NK-92 (cell line): ENCODE results near the gene SKP2.
"Not testable (repeated sequence)": the region's sequence is repeated elsewhere in the genome, so short reads cannot be mapped to it uniquely, and the experiment has no call there.

Experiments used
- DNase-seq: peaks from one replicate; lab custom pipeline; 2025; ENCODE audit not compliant: unreplicated experiment; lab: John Stamatoyannopoulos, UW

The SKP2 gene

DNA sequence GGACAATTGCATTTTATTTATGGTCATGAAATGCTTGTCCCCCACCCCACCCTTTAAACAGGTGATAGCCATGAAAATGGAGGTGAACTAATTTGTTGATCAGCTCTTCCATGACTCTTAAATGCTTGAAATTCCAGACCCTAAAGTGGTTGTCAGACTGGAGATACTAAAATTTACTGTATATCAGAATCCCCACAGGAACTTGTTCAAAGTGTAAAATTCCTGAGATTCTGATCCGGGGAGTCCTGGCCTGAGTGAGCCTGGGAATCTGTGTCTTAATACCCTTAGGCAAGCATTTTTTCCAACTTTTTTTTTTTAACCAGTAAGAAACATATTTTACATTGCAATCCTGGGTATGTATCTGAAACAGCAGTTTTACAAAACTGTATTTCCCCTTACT, 4.7 kb downstream of the SKP2 start:
- DNase-seq: no peak

DNA sequence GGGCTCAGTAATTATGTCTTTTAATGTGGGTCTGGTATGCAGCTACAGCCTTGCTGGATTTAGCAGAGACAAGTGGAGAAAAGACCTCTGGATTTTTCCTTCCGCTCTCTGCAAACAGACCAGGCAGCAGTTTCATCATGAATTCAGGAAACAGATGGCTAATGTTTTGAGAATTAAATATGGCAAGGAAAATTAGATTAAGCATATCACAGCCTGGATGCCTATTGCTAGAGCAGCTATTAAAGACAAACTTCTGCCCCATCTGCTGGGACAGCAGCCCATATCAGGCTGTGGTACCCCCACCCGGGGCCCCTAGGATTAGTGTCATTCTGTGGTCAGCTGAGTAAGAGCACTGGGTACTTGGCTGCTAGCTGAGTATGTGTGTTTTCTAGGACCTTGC, 6.2 kb downstream of the SKP2 start:
- DNase-seq: no peak

DNA sequence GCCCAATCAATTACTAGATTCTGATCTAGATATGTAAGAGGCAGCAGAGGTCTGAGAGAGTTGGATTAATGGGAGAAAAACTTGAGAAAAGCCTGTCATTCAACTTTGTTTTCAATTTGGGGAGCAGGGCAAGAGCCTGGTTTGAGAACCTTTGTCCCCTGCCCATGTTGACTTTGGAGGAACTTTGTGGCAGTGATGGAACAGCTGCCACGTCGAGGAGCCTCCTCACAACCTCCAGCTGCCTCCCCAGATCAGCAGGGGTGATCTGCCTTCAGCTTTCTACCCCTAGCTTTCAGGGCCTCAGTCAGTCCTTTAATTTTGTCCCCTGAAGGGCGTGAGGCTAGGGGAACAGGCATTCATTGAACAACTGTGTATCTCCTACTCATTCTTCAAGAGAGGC, 8.7 kb downstream of the SKP2 start:
- no peak for DNase-seq

DNA sequence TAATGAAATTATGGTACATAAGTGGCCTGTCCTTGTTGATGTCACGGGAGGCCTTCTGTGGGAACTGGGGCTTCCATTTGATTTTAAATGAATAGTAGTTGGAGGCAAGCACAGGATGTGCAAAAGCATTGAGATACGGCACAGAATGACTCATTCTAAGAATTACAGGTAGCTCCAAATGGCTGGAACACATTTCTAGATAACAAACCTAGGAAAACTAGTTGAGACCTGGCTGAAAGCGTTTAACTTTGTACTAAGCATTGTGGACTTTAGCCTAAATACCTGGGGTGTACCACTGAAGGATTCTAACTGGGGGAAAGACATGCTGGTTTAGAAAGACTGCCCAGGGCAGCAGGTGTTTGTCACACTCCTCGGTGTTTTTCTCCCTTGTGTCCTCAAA, 9.4 kb downstream of the SKP2 start:
- no peak for DNase-seq

DNA sequence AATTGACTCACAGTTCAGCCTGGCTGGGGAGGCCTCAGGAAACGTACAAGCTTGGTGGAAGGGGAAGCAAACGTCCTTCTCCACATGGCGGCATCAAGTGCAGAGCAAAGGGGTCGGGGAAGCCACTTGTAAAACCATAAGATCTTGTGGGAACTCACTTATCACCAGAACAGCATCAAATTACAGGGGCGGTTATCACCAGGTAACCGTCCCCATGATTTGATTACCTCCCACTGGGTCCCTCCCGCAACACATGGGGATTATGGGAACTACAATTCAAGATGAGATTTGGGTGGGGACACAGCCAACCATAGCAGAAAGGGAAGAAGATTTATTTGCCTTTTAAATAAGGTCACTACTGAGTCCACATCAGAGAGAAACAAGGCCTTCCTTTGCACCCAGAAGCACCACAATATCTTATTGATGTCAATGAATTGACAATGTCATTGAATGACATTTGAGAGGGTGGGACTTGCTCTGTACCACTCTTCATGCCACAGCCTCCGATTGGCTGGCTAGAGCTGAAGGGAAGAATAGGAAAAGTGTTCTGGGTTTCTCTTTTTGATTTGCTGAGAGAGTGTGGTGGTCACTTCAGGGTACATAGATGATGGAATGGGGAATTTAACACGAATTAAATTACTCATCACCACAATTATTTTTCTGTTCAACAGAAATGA, 11.0 kb downstream of the SKP2 start:
- DNase-seq: no peak

DNA sequence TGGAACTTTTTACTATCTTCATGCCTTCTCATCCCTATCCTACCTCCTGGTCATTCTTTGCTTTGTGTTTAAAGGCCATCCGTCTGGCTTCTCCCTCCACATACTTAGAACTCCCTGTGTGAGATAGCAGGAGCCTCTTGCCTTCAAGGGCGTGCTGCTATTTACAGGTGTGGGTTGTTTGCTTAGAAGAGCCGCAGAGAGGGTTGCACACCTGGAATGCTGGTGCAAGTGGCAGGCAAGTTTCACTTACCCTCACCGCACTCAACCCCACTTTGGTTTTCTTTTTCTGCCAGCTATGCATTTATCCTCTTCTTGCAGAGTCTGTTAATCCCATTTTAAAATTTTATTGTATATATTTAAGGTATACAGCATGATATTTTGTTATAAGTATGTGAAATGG, 12.6 kb downstream of the SKP2 start:
- DNase-seq: no peak

DNA sequence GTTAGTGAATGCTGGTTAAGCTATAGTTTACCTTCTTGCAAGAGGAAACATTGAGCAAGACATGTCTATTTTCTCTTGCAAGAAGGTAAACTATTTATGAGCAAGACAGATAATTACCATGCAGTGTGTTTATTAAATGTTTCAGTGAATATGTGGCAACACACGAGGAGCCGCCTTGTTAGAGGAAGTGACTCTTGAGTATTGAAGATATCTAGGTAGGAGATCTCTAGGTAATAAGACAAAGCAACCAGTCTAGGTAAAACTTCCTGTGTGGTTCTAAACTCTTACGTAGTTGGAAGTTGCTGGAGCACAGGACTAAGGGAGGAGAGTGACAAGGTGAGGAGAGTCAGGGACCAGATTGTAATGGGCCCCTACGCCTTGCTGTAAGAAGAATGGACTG, 16.8 kb downstream of the SKP2 start:
- DNase-seq: no peak

DNA sequence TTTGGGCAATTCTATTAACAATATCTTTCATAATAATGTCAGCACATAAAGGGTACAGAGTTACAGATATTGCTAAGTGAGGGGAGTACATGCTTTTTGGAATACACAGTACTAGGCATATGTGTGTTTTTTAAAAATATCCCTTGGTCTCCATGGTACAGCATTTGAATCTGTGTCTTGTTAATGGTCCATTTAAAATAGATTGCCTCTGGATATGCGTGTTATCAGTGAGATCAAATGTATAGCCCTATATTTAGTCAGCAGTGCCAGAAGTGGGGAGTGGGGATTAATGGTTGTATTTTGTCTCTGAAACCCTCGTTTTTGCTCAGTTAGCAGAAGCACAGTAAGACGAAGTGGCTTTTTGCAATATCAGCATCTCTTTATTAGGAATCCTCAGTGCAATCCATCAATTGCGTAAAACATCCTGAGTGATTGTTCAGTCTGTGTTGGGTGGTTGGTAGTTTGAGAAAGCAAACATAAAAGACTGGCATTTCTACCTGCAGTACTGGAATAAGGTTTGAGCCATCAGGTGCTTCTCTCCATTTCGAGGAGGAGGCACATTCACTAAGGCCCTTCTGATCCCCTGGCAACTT, 19.0 kb downstream of the SKP2 start:
- no peak for DNase-seq

DNA sequence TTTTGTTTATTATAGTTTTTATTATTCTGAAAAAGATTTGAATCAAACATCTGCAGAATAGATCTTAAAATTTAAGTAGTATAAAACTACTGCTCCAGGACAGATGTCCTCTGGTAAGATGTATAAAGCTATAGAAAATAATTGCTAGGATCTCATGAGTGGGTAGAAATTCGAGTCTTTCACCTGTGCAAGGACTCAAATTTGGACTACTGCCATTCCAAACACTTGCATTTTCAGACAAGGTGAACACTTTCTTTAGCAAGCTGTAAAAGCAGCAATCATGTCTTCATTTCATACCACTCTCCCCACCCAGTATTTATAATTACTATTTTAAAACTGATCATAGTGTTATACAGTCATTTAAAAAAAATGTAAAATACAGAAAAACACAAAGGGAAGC, 20.7 kb downstream of the SKP2 start:
- DNase-seq: no peak

DNA sequence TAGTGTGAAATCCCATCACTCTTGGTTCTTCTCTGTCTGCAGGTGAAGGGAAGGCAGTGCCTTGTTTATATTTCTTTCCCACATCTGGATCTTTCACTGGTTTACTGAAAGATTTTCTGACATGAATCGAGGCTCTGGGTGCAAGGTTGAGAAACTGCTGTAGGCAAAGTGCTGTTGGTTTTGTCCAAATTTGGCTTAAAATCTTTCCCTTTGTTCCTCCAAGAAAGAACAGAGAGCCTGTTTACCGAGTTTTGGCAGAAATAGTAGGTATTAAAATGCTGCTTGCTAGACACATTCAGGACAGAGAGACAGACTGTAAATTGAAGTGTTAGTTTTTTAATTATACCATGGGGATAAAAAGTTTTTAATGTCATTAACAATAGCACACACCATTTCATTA, 21.5 kb downstream of the SKP2 start:
- DNase-seq: no peak

DNA sequence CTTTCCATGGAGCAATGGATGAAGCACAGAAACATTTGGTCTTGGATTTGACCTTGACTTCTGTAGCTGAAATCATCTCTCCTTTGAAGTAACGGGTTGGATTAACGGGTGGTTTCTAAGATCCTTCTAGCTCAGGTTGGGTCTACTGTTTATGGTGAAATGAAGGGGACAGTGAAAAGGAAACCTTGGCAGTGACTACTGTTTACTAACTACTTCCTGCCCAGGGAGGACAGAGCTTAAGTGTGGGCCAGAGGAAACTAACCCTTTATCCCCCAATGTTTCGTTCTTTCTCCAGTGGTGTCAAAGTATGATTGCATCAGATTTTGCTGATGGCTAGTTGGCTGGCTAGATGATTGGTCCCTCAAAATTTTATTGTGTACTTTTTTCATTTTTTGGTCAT, 22.2 kb downstream of the SKP2 start:
- DNase-seq: no peak

DNA sequence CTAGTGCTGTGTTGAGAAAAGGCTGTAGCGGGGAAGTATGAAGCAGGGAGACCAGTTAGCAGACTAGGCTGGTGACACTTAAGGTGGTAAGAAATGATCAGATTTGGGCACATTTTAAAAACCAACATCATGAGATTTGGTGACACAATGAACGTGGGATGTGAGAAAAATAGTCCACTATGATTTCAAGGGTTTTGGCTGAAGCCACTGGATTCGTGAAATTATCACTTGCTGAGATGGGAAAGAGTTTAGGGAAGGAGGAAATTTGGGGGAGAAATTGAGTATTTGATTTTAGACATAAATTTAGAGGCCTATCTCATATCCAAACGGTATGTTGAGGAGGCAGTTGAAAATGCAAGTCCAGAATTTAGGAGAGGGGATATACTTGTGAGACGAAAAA, 23.1 kb downstream of the SKP2 start:
- DNase-seq: no peak

DNA sequence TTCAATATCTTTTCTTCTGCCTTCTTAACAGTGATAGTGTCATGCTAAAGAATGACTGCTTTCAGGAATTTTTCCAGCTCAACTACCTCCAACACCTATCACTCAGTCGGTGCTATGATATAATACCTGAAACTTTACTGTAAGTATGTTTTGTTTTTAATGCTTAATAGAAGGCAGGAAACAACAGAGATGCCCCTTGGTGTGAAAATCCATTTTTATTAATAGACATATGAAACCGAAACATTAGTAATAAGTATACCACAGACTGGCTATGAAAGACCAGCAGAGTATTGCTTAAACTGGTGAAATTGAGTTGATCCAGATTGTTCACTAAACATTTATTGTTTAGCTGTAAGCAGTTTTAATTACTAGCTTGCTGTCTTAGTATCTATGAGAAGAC, 25.2 kb downstream of the SKP2 start:
- no peak for DNase-seq

DNA sequence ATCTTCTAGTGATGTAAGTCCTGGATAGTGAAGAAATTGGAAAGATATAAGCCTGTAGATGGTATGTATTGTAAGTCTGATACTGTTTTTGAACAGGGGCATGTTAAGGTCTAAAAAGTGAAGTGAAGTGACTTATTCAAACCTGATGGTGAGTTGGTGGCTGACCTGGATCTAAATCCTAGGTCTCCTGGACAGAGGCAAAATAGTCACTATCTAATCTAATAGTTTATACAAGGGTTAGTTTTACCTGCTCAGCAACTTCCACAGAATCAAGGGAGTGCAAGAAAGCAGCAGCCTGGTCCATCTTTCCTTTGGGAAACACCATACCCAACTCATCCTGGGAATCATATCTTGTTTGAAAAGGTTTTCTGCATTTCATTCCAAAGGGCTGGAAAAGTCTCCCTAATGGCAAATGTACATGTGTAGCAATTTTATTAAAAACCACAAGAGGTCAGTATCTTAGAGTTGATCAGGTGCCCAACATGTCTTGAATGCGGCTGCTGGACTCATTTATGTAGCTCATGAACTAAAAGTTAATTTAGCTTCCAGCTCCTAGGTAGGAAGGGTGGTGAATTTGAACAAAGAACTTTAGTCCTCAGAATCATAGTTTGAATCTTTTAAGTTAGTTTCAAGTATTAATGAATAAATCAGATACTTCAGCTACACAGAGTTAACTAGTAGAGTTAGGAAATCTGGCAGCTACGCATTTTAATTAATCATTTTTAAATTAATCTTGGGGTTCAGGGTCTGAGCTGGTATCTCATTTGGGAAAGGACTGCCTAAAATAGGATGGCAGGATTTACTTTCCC, 26.0 kb downstream of the SKP2 start:
- DNase-seq: no peak

DNA sequence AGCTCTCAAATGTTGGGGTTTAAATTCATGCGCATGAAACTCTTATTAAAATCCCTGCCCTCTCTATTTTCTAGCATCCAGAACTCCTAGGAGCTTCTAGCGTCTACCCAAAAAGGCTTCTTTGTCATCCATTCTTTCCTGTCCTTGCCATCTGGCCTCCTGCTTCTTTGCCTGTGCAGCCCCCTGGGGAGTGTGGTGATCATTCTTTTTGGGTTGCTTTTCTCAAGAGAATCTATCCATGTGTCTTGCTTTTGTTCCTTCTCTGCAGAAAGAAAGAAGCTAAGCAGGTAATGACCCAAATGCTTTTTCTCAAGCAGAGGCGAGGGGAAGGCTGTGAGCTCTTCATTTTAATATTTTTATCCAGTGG, 26.6 kb downstream of the SKP2 start:
- no peak for DNase-seq

DNA sequence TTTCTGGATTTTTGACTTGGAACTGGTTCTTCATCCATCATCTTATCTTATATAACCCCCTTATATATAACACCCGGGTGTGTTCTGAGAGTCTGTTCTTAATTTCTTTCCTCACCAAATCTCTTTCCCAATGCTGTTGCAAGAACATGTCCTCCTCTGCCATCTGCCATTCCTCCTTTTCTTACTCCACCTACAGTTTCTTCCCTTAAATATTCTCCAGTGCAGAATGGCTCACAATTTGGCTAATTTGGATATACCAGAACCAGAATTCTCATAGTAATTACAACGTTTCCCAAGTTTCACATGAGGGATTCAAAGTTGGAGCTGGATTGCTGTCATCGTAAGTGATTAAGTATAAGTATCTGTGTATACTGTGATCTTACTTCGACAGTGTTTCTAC, 28.0 kb downstream of the SKP2 start:
- DNase-seq: no peak

DNA sequence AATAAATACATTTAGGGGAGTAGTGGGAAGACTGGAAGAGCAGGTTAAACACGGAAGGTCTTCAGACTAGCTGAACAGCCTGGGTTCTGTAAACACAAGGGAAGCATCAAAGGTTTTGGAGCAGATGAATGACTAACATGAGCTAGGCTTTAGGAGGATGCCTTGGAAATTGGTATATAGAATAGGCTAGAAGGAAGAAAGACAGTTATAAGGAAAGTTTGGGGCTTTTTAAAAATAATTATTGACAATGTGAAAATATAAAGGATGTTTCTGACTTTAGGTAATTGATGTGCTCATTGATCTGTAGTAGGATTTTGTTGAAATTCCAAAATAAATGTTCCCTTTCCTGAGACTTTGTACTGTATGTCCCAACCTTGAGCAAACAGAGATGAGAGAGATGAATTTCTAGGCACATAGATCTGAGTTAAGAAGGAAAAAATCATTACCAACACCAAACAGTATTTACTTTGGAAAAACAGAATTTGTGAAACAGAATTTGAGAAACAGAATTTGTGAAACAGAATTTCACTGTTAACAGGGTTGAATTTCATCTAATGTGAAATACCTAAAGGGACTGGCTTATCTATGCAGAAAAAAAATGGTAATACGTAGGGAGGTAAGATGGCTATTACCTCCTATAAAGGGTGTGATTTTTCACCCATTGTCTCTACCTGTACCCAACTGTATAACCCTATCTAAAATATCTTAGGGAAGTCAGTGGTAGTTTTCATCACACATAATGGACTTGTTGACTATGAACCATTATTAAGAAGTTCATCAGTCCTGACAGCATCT, 28.8 kb downstream of the SKP2 start:
- DNase-seq: no peak

DNA sequence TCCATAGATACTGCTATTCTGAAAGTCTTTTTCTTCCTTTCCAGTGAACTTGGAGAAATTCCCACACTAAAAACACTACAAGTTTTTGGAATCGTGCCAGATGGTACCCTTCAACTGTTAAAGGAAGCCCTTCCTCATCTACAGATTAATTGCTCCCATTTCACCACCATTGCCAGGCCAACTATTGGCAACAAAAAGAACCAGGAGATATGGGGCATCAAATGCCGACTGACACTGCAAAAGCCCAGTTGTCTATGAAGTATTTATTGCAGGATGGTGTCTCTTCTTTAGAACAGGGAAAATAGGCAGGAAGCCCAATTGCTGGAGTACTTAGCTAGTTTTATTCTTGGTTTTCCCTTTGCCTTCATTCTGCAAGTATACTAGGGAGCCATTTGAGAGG, 29.9 kb downstream of the SKP2 start:
- DNase-seq: no peak

DNA sequence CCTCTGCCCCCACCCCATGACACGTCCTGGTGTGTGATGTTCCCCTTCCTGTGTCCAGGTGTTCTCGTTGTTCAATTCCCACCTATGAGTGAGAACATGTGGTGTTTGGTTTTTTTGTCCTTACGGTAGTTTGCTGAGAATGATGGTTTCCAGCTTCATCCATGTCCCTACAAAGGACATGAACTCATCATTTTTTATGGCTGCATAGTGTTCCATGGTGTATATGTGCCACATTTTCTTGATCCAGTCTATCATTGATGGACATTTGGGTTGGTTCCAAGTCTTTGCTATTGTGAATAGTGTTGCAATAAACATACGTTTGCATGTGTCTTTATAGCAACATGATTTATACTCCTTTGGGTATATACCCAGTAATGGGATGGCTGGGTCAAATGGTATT, 32.5 kb downstream of the SKP2 start:
- not testable (repeated sequence) for DNase-seq

DNA sequence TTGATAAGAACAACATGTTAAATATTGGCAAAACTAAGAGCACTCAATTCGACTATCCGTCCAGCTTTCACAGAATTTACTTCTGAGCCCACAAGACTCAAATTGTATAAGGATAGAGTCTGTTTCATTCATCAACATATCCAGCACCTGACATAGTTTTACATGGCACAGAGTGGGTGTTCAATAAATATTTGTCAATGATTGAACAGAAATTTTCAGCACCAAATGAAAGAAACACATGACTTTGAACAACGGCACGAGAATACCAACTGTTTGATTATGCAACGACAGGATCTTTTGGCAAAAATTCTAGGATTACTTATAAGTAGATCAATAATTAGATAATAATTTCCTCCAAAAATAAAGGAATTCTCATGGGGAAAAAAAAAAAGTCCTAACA, 41.8 kb downstream of the SKP2 start:
- no peak for DNase-seq

DNA sequence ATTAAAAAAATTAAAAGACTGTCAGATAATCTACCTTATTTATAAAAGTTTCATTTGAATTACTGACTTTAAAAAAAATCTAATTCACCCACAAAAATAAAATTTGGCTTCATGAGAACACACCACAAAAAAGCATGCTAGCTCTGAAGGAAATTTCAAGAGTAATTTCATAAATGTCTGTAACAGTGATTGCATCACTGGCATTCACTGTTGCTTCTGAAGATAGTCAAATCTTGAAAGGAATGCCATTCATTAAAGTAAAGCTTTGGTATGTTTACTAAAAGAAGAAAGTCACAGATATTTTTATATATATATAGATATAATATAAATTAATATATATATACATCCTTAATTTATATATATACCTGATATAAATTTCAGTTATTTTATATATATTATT, 46.4 kb downstream of the SKP2 start:
- DNase-seq: no peak

DNA sequence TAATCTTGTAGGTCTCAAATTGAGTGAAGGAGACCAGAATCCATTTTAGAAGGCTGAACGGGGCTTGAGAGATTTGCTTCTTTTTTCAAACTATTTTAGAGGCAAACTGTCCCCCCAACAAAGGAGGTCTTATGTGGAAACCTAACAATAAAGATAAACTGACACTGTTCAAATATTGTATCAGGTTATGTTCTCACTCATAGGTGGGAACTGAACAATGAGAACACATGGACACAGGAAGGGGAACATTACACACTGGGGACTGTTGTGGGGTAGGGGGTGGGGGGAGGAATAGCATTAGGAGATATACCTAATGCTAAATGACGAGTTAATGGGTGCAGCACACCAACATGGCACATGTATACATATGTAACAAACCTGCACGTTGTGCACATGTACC, 46.9 kb downstream of the SKP2 start:
- DNase-seq: not testable (repeated sequence)
